Heart left ventricle (tissue), 13 donors: Measurements from ENCODE around the gene ZNRF2.

ENCODE experiments used
- CTCF ChIP-seq, 12 donors: fragments of 200-600 bp; sonication (generic) in 4 of 12; IDR thresholded peaks; one replicate each; pipeline versions ENCODE4 v1.5.0 to v1.8.0; 2018 to 2022; ENCODE audit warnings: antibody characterized with exemption in 12 of 12, mild to moderate bottlenecking in 5 of 12
- POLR2A ChIP-seq, 2 donors: fragments of 450-650 bp; IDR thresholded peaks; one replicate each; pipeline ENCODE4 v1.6.1; 2017; ENCODE audit warnings: antibody characterized with exemption in 2 of 2, mild to moderate bottlenecking in 2 of 2, moderate library complexity in 2 of 2
- donor health status: ischemic (EF 13 %, LVEDD 7.1; RV severe dilation, severe dysfunction).
- donor health status: DM: no; HTN: yes; CAD: no.
- donor health status: DM: no; HTN: no; CAD: no.
- donor health status: ischemic (EF 25% LVEDD 6.9; RV normal size, moderate dysfunction).
- donor health status: ischemic (EF 25% LVEDD 5.7; RV mildly dilated, moderate dysfunction).
- donor health status: ischemic (EF 35%, LVEDD 5.7; RV mildly dilated, moderate dysfunction).
- donor health status: nonischemic (EF 11% LVEDD 7.7; RV severe dilation, severe dysfunction).
- donor health status: DM: yes; HTN: yes; CAD: no.
- donor health status: PGD.
- donor health status: ischemic (EF 29% LVEDD 5.4; RV normal size, mild dysfunction).
- donor health status: nonischemic (EF 23%, LVEDD 6.1; RV moderate dilation, normal function).

GRCh38 chr7:30281263-30281662 is 3.1 kb upstream of the ZNRF2 start:
- TF ChIP-seq CTCF (IDR thresholded peaks at IDR 0.05) (no peak), POLR2A (IDR thresholded peaks at IDR 0.05) (no peak)
